K562 (cell line): Measurements from ENCODE around the gene TCF4. TPM values are rescaled to one million over a fixed set of nuclear protein-coding genes. Genes with fewer than 3 reads are reported as not detected.

Source experiments
- ATAC-seq: fragments of 200-7000 bp; cut with Tn5 transposase; 3 replicates; pipeline ENCODE4 v1.9.1; 2020; ENCODE audit warnings: moderate library complexity
- BruUV-seq: library from RNA; stranded (reverse); fragments of 400-500 nt; replicated peaks from 2 replicates; lab custom pipeline; 2021; lab: Mats Ljungman, UMichigan
- CTCF ChIA-PET: fragments of 300-600 bp; formaldehyde crosslinking; extraction: SDS; loops from one replicate; lab custom pipeline; 2021; ENCODE audit warnings: low intra/inter-chr PET ratio; lab: Yijun Ruan, JAX
- POLR2A ChIA-PET: fragments of 300-600, 350-650 bp; sonication (Branson Sonifier 250); formaldehyde crosslinking; extraction: SDS; loops from one replicate; lab custom pipeline; 2021; ENCODE audit warnings: antibody characterized with exemption, inconsistent platforms; lab: Yijun Ruan, JAX
- DNase-seq, 4 experiments: peaks; one replicate each; pipeline versions ENCODE4 v3.0.0 to v3.0.0-alpha.2; 2011 to 2018; ENCODE audit warnings: low spot score in 3 of 4, mixed read lengths in 3 of 4; ENCODE audit errors: extremely low read depth in 1 of 4
- FAIRE-seq: peaks from 2 replicates; lab custom pipeline; 2011; peaks lifted over from hg19 to GRCh38; lab: Jason Lieb, UNC
- H2AFZ ChIP-seq: 2 replicates; pipeline ENCODE4 v1.6.0; 2011; ENCODE audit warnings: low read depth, low read length, control low read depth, inconsistent platforms
- H3K27ac ChIP-seq: fragments of 200-600 bp; 3 replicates; pipeline ENCODE4 v1.8.0; 2011; ENCODE audit warnings: low read depth, mild to moderate bottlenecking, control low read depth, inconsistent platforms, low read length, moderate library complexity, mixed read lengths; ENCODE audit errors: extremely low read depth
- H3K27me3 ChIP-seq, 2 experiments: fragments of 300-600 bp in 1 of 2; 2 replicates in 1 of 2; 3 replicates in 1 of 2; pipeline versions ENCODE4 v1.6.0 to v1.8.0; 2011; ENCODE audit warnings: inconsistent platforms in 2 of 2, low read length in 2 of 2, mild to moderate bottlenecking in 1 of 2, mixed read lengths in 1 of 2, moderate library complexity in 1 of 2; ENCODE audit not compliant: control insufficient read depth in 2 of 2, insufficient read depth in 2 of 2
- H3K36me3 ChIP-seq: fragments of 300-600 bp; 3 replicates; pipeline ENCODE4 v1.8.0; 2011; ENCODE audit warnings: mild to moderate bottlenecking, low read length, inconsistent platforms; ENCODE audit not compliant: control insufficient read depth, insufficient read depth
- H3K4me1 ChIP-seq, 2 experiments: fragments of 200-600 bp in 1 of 2; replicated peaks in 1 of 2; 2 replicates in 1 of 2; 3 replicates in 1 of 2; pipeline versions ENCODE4 v1.5.1 to v1.8.0; 2011; ENCODE audit warnings: inconsistent platforms in 2 of 2, low read length in 2 of 2, mild to moderate bottlenecking in 1 of 2, mixed read lengths in 1 of 2, moderate library complexity in 1 of 2; ENCODE audit not compliant: control insufficient read depth in 2 of 2, insufficient read depth in 2 of 2
- H3K4me2 ChIP-seq: 2 replicates; pipeline ENCODE4 v1.6.1; 2011; ENCODE audit warnings: low read length, control low read depth, inconsistent platforms, mixed read lengths; ENCODE audit not compliant: insufficient read depth
- H3K4me3 ChIP-seq: fragments of 200-600 bp; sonication (generic), shearing (Covaris generic); 2 replicates; pipeline ENCODE4 v1.5.1; 2016; ENCODE audit warnings: control low read depth, inconsistent platforms
- H3K79me2 ChIP-seq: fragments of 200-600 bp; 3 replicates; pipeline ENCODE4 v1.8.0; 2011; ENCODE audit warnings: low read length, inconsistent platforms; ENCODE audit not compliant: control insufficient read depth, insufficient read depth
- H3K9ac ChIP-seq, 2 experiments: 2 replicates each; pipeline versions ENCODE4 v1.6.0 to v1.6.1; 2011; ENCODE audit warnings: low read depth in 2 of 2, low read length in 2 of 2, control low read depth in 1 of 2, inconsistent platforms in 1 of 2, mild to moderate bottlenecking in 1 of 2, mixed read lengths in 1 of 2; ENCODE audit not compliant: insufficient read depth in 1 of 2
- H3K9me1 ChIP-seq: one replicate; pipeline ENCODE4 v1.6.0; 2011; ENCODE audit warnings: inconsistent platforms, mild to moderate bottlenecking, low read length, moderate library complexity; ENCODE audit not compliant: control insufficient read depth, insufficient read depth
- H3K9me3 ChIP-seq: replicated peaks from 2 replicates; pipeline ENCODE4 v1.5.1; 2011; ENCODE audit warnings: low read depth, low read length, inconsistent platforms; ENCODE audit not compliant: control insufficient read depth, insufficient read depth
- H4K20me1 ChIP-seq: replicated peaks from 2 replicates; pipeline ENCODE4 v1.6.1; 2011; ENCODE audit warnings: low read length, inconsistent platforms, mixed read lengths; ENCODE audit not compliant: control insufficient read depth, insufficient read depth
- ARID2 ChIP-seq: fragments of 450-650 bp; IDR thresholded peaks from 2 replicates; pipeline ENCODE4 v1.6.1; 2017; ENCODE audit warnings: antibody characterized with exemption, mild to moderate bottlenecking
- BRD9 ChIP-seq: fragments of 450-650 bp; IDR thresholded peaks from 2 replicates; pipeline ENCODE4 v1.6.1; 2018; ENCODE audit warnings: low read depth; ENCODE audit not compliant: partially characterized antibody
- CTCF ChIP-seq, 3 experiments: IDR thresholded peaks in 2 of 3; conservative IDR thresholded peaks in 1 of 3; 2 replicates each; pipeline ENCODE4 v1.5.1; 2011 to 2012; ENCODE audit warnings: low read length in 3 of 3, mild to moderate bottlenecking in 3 of 3, control low read depth in 2 of 3, improper control_type of control experiment in 1 of 3, inconsistent platforms in 1 of 3, low read depth in 1 of 3, mixed read lengths in 1 of 3, moderate library complexity in 1 of 3; ENCODE audit not compliant: insufficient read depth in 2 of 3
- ERF ChIP-seq: fragments of 450-650 bp; formaldehyde crosslinking; IDR thresholded peaks from 2 replicates; pipeline ENCODE4 v1.4.0; 2020; ENCODE audit warnings: mild to moderate bottlenecking, mixed read lengths
- GABPB1 ChIP-seq: sonication (generic); formaldehyde crosslinking; IDR thresholded peaks from 2 replicates; pipeline ENCODE4 v1.8.0; 2022; ENCODE audit warnings: mild to moderate bottlenecking, missing genetic modification reagents
- HDAC8 ChIP-seq: fragments of 450-650 bp; IDR thresholded peaks from 2 replicates; pipeline ENCODE4 v1.6.1; 2016; ENCODE audit warnings: mild to moderate bottlenecking, missing genetic modification characterization, moderate library complexity, missing compliant biosample characterization
- NFIC ChIP-seq: fragments of 450-650 bp; IDR thresholded peaks from 2 replicates; pipeline ENCODE4 v1.6.1; 2017; ENCODE audit warnings: mild to moderate bottlenecking, inconsistent platforms
- POLR2G ChIP-seq: fragments of 200-400 bp; formaldehyde crosslinking; IDR thresholded peaks from 2 replicates; pipeline ENCODE4 v1.6.1; 2017; ENCODE audit warnings: low read depth, mild to moderate bottlenecking, antibody characterized with exemption, low read length, moderate library complexity
- RB1 ChIP-seq: fragments of 450-650 bp; IDR thresholded peaks from 2 replicates; pipeline ENCODE4 v1.6.1; 2017; ENCODE audit warnings: low read depth, mild to moderate bottlenecking
- SOX6 ChIP-seq: fragments of 450-650 bp; IDR thresholded peaks from 2 replicates; pipeline ENCODE4 v1.6.1; 2014; ENCODE audit warnings: mild to moderate bottlenecking
- USF2 ChIP-seq: sonication (generic); formaldehyde crosslinking; IDR thresholded peaks from 2 replicates; pipeline ENCODE4 v1.5.0; 2020; ENCODE audit warnings: missing genetic modification reagents
- ZFP30 ChIP-seq: fragments of 250-450 bp; sonication (Bioruptor Pico); IDR thresholded peaks from 2 replicates; pipeline ENCODE4 v1.8.0; 2022; ENCODE audit warnings: moderate library complexity, mild to moderate bottlenecking, inconsistent platforms, borderline replicate concordance
- ZNF23 ChIP-seq: fragments of 250-450 bp; sonication (Bioruptor Pico); IDR thresholded peaks from 2 replicates; pipeline ENCODE4 v1.4.0; 2020; ENCODE audit warnings: mild to moderate bottlenecking
- ZNF398 ChIP-seq: fragments of 250-450 bp; sonication (Bioruptor Pico); IDR thresholded peaks from 2 replicates; pipeline ENCODE4 v1.8.0; 2021; ENCODE audit warnings: moderate library complexity, mild to moderate bottlenecking, inconsistent platforms
- ZNF584 ChIP-seq: fragments of 200-800 bp; sonication (Bioruptor generic); IDR thresholded peaks from 2 replicates; pipeline ENCODE4 v1.6.1; 2016; ENCODE audit warnings: low read depth, mild to moderate bottlenecking, missing genetic modification characterization, missing compliant biosample characterization
- ZNF668 ChIP-seq: fragments of 250-450 bp; sonication (Bioruptor Pico); IDR thresholded peaks from 2 replicates; pipeline ENCODE4 v1.8.0; 2022; ENCODE audit warnings: mild to moderate bottlenecking, inconsistent platforms
- ZNF717 ChIP-seq: fragments of 250-450 bp; sonication (Bioruptor Pico); IDR thresholded peaks from 2 replicates; pipeline ENCODE4 v1.5.0; 2021
- WGBS: fragments of 100-300 bp; shearing (Covaris generic); methylation state at CpG from one replicate; pipeline ENCODE4 v1.1.6; 2016; ENCODE audit warnings: low coverage, mixed read lengths; ENCODE audit not compliant: insufficient coverage; ENCODE audit errors: missing lambda C conversion rate; 5-methylcytosine and 5-hydroxymethylcytosine counted together
- in situ Hi-C: fragments of 300-500 bp; cut with MboI; formaldehyde crosslinking; loops from 4 replicates; pipeline ENCODE4 v1.15.0; 2018; ENCODE audit warnings: inconsistent platforms, mixed read lengths
- intact Hi-C: fragments of 100-400 bp; cut with micrococcal nuclease; formaldehyde crosslinking; loops from 2 replicates; pipeline ENCODE4 v1.14.2; 2022
- polyA plus RNA-seq, 8 experiments: library from polyadenylated mRNA; depleted of rRNA in 4 of 8; stranded (reverse) in 5 of 8; unstranded in 3 of 8; fragments of >200 nt; fragmentation: Nextera tagmentation in 2 of 8; fragmentation: Illumina TruSeq in 1 of 8; extraction: Ambion mirVana in 2 of 8; extraction: Trizol in 1 of 8; gene quantifications; 2 replicates each; pipeline versions ENCODE4 v1.2.1 to v1.2.3, GENCODE V29; 2011 to 2014; ENCODE audit warnings: inconsistent platforms in 1 of 8, missing spikeins in 1 of 8
- total RNA-seq, 7 experiments: library from RNA; depleted of rRNA in 6 of 7; stranded (reverse); fragments of >200 nt in 6 of 7; fragmentation: Illumina TruSeq in 2 of 7; extraction: Trizol in 2 of 7; gene quantifications; 2 replicates each; pipeline versions ENCODE4 v1.2.1 to v1.2.3, GENCODE V29; 2011 to 2021; ENCODE audit warnings: low replicate concordance in 1 of 7

The TCF4 gene
- total and polyA plus RNA-seq, 9 of the 15 experiments (the other 6 are each of a cell fraction or from before 2014, with no cell fraction given): 4.8 to 24.7 (median 15.2) TPM

GRCh38 chr18:55509631-55510324 lies 78.2 kb downstream of the TCF4 start:
- no peaks in the 10 kb centered on the region for H4K20me1 ChIP-seq
- no peak overlapping the region for H2AFZ ChIP-seq
- ATAC-seq: peak; percentile 47; the same call in 2 of the 3 replicates
- no peak overlapping the region for H3K4me2 ChIP-seq
- WGBS: 16% methylated on average over 3 of the region's 4 CpGs
- TF ChIP-seq ARID2 (no peak), RB1 (no peak), ZNF398 (CRISPR knock-in tag) (no peak), ZFP30 (CRISPR knock-in tag) (no peak), USF2 (CRISPR knock-in tag) (no peak), CTCF (IDR thresholded peaks at IDR 0.05 in 2 of 3, conservative IDR thresholded peaks at IDR 0.05 in 1 of 3; ENCODE audit: insufficient read depth in 2 of 3, low read depth in 1 of 3, low read length in 3 of 3) (no peak), ZNF584 (no peak), NFIC (no peak), SOX6 (no peak), POLR2G (no peak), GABPB1 (CRISPR knock-in tag) (no peak), ZNF717 (no peak), HDAC8 (tag) (no peak), ERF (no peak), ZNF668 (CRISPR knock-in tag) (no peak), ZNF23 (CRISPR knock-in tag) (no peak), BRD9 (no peak)
- TF ChIP-seq, all 486 proteins: peak for 0
- intact Hi-C loops: no loop called here
- H3K36me3 ChIP-seq: no peaks in the 10 kb centered on the region
- no peak overlapping the region for H3K4me3 ChIP-seq
- no TSS peak for BruUV-seq
- ChIA-PET POLR2A (no interaction called here), CTCF (interaction anchor here (0.7 kb wide), 1 partner anchor 9 kb away, joined by 3 read pairs; no protein-coding TSS in a partner anchor)
- no peaks in the 10 kb centered on the region for H3K27me3 ChIP-seq
- no peak overlapping the region for H3K9ac ChIP-seq
- in situ Hi-C loops: no loop called here
- no peak overlapping the region; the same call in 2 of the 3 replicates for H3K27ac ChIP-seq
- FAIRE-seq (peak; percentile 46), DNase-seq (peak in 2 of 4 experiments; percentile 10 to 17)
- H3K79me2 ChIP-seq: no peaks in the 10 kb centered on the region; the same call in 2 of the 3 replicates
- H3K9me3 ChIP-seq: no peaks in the 10 kb centered on the region
- H3K9me1 ChIP-seq: no peaks in the 10 kb centered on the region
- peaks cover 0 to 3% of the 10 kb centered on the region in 2 experiments; a peak in 1 of 5 replicates for H3K4me1 ChIP-seq
